HG02588 (cell line): ENCODE measurements around the gene PTH2.
"Not testable (repeated sequence)": the region's sequence is repeated elsewhere in the genome, so short reads cannot be mapped to it uniquely, and the experiment has no call there.

Experiments
- ATAC-seq: cut with Tn5 transposase; IDR thresholded peaks from one replicate; pipeline ENCODE4 v1.9.1; 2021; ENCODE audit warnings: mild to moderate bottlenecking, moderate library complexity; ENCODE audit not compliant: unreplicated experiment

PTH2 gene

GRCh38 chr19:49390131-49390928 lies 32.9 kb downstream of the PTH2 start:
- no peak for ATAC-seq

DNA sequence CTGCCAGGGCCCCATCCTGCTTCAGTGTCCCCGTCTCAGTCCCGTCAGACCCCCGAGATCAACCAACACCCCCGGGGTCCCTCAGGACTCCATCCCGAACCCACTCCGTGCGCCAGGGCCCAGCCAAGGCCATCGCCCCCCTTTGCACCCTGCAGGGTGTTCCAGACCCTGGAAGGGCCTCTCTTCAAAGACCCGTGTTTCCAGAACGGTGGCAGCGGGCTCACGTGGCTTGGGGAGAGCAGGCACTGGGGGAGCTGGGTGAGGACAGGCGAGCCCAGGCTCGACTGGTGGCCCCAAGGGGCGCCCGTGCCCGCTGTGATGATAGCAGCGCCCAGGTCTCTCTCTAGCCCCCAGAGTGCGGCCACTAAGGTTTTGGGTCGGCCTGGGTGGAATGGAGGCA lies 33.8 kb downstream of the PTH2 start:
- ATAC-seq, result no peak

GRCh38 chr19:49387936-49388372 lies 35.3 kb downstream of the PTH2 start, which contains the start of gene KASH5:
TSS of gene KASH5 (plus strand) at chr19:49388249. CDS start at chr19:49390884, 2,635 bp downstream.
- ATAC-seq, result no peak

DNA sequence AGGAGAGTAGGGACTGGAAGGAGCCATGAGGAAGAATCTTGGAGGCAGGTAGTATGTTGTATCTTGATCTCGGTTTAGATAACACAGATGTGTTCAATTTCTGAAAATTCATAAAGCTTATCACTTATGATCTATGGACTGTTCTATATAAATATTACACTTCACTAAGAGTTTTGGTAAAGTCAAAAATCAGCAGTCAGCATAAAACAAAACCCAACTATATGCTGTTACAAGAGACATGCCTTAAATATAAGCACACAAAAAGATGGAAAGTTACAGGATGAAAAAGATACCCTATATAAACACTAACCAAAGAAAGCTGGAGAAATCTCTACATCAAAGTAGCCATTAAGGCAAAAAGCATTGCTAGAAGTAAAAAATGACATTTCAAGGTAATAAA lies 39.6 kb downstream of the PTH2 start:
- ATAC-seq, result no peak

DNA sequence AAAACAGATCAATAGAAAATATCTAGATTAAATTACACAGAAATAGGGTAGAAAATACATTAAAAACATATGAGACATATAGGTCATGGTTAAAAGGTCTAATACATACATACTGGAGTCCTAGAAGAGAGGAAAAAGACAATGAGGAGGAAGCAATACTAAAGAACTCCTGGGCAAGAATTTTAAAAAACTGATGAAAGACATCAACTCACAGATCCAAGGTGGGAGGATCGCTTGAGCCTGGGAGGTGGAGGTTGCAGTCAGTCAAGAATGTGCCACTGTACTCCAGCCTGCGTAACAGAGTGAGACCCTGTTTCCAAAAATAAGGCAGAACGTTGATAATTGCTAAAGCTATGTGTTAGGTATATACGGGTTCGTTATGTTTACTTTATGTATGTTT lies 40.6 kb downstream of the PTH2 start:
- no peak for ATAC-seq

DNA sequence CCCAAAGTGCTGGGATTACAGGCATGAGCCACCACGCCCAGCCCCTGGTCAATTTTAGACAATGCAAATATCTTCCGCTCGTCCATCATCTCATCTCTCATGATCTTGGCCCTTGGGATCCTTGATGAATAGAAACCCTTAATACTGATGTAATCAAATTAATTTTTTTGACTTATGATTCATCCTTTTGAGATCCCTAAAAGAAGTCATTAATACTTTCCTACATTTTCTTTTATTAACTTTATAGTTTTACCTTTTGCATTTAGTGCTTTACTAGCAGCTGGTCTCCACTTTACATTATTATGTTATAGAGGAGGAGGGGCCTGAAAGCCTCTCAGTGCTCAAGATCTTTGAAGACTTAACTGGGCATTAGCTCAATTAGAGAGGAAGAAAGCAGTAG lies 42.9 kb downstream of the PTH2 start:
- no peak for ATAC-seq

DNA sequence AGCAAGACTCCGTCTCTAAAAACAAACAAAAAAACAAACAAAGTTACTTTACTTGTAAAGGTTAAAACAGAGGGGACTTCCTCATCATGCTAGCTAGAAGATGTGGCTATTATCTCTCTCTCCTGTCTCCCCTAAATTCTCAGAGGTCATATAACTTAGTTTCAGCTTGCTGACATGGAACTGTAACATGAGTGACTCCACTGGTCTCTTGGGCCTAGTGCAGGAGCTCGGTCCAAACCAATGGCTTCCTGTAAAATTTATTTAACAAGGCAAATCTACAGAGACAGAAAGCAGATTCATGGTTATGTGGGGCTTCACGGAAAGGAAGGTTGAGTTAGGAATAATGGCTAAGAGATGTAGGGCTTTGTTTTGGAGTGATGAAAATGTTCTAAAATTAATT lies 44.7 kb downstream of the PTH2 start:
- ATAC-seq, result no peak

- no peak for ATAC-seq
These were observed 48.4 kb downstream of the PTH2 start for GRCh38 chr19:49374665-49375434.

GRCh38 chr19:49373174-49373573 lies 50.1 kb downstream of the PTH2 start:
- not testable (repeated sequence) for ATAC-seq
